ENCODE results near the gene TMEM131L. TPM values are rescaled to one million over a fixed set of nuclear protein-coding genes. Genes with fewer than 3 reads are reported as not detected.
A peak's percentile ranks its signal among the peaks of the same experiment; 100 is the strongest.

TMEM131L gene
- total RNA-seq, 1 donor from 2014 or later = 6.4 TPM

DNA sequence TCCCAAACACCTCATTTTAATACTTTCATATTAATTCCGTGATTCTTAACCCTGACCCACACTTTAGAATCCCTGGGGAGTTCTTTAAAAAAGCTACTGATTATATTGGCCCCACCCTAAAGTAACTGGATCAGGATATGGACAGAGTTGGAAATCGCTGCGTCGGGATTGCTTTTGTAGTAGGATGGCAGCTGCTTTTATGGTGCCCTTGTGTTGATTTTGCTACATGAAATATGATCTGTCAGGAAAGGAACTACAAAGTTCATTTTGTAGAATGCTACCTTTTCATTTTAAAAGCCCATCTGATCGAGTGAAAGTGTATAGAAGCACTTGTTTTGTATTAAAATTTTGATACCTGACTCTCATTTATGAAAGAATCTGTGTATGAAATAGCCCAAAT, 43.6 kb downstream of the TMEM131L start:
- TF ChIP-seq, protein P1, sequence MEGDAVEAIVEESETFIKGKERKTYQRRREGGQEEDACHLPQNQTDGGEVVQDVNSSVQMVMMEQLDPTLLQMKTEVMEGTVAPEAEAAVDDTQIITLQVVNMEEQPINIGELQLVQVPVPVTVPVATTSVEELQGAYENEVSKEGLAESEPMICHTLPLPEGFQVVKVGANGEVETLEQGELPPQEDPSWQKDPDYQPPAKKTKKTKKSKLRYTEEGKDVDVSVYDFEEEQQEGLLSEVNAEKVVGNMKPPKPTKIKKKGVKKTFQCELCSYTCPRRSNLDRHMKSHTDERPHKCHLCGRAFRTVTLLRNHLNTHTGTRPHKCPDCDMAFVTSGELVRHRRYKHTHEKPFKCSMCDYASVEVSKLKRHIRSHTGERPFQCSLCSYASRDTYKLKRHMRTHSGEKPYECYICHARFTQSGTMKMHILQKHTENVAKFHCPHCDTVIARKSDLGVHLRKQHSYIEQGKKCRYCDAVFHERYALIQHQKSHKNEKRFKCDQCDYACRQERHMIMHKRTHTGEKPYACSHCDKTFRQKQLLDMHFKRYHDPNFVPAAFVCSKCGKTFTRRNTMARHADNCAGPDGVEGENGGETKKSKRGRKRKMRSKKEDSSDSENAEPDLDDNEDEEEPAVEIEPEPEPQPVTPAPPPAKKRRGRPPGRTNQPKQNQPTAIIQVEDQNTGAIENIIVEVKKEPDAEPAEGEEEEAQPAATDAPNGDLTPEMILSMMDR (IDR thresholded peaks at IDR 0.05) = no peak
- Mint-ChIP-seq H3K27me3 (ENCODE audit: unreplicated experiment) (no peaks in the 10 kb centered on the region), H3K4me1 (ENCODE audit: unreplicated experiment) (peaks cover 36% of the 10 kb centered on the region), H3K27ac (ENCODE audit: unreplicated experiment) (no peak overlapping the region), H3K4me3 (ENCODE audit: unreplicated experiment) (no peak overlapping the region), H3K9me3 (ENCODE audit: unreplicated experiment) (no peaks in the 10 kb centered on the region), H3K36me3 (ENCODE audit: unreplicated experiment) (peaks cover 5% of the 10 kb centered on the region)
- no peak for DNase-seq (ENCODE audit: extremely low spot score, unreplicated experiment)

DNA sequence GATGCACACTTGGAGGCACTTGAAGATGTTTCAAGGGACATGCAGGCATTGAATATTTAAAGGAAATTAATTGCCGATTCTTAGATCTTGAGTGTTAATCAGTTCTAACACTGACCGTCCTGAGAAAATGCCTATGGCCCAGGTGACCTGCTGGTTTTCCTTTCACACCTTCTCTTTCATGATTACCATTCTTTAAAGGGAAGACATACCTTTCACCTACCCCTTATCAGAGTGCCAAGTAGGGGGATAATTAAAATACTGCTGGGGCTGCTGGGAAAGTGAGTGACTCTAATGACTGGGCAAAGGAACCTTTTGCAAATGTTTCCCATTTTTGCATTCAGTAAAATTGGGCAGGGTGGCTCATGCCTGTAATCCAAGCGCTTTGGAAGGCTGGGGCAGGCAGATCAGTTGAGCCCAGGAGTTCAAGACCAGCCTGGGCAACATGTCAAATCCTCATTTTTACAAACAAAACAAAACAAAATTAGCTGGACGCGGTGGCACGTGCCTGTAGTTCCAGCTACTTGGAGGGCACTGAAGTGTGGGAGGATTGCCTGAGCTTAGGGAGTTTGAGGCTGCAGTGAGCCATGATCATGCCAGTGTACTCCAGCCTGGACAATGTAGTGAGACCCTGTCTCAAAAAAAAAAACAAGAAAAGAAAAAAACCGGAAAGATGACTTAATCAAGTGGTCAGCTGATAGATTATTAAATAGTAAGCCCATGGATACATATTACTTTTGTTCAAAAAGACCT, 44.3 kb downstream of the TMEM131L start:
- TF ChIP-seq, protein P1 (IDR thresholded peaks at IDR 0.05) = no peak
- Mint-ChIP-seq H3K9me3 (ENCODE audit: unreplicated experiment) (no peaks in the 10 kb centered on the region), H3K4me1 (ENCODE audit: unreplicated experiment) (peaks cover 40% of the 10 kb centered on the region), H3K27me3 (ENCODE audit: unreplicated experiment) (no peaks in the 10 kb centered on the region), H3K27ac (ENCODE audit: unreplicated experiment) (no peak overlapping the region), H3K36me3 (ENCODE audit: unreplicated experiment) (peaks cover 4% of the 10 kb centered on the region), H3K4me3 (ENCODE audit: unreplicated experiment) (no peak overlapping the region)
- no peak for DNase-seq (ENCODE audit: extremely low spot score, unreplicated experiment)

DNA sequence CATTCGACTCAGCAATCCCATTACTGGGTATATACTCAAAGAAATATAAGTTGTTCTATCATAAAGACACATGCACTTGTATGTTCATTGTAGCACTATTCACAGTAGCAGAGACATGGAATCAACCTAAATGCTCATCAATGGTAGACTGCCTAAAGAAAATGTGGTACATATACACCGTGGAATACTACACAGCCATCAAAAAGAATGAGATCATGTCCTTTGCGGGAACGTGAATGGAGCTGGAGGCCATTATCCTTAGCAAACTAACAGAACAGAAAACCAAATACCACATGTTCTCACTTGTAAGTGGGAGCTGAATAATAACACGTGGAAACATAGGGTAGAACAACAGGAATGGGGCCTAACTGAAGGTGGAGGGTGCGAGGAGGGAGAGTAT, 44.9 kb downstream of the TMEM131L start:
- no peaks in the 10 kb centered on the region for H3K36me3 Mint-ChIP-seq (ENCODE audit: unreplicated experiment)

DNA sequence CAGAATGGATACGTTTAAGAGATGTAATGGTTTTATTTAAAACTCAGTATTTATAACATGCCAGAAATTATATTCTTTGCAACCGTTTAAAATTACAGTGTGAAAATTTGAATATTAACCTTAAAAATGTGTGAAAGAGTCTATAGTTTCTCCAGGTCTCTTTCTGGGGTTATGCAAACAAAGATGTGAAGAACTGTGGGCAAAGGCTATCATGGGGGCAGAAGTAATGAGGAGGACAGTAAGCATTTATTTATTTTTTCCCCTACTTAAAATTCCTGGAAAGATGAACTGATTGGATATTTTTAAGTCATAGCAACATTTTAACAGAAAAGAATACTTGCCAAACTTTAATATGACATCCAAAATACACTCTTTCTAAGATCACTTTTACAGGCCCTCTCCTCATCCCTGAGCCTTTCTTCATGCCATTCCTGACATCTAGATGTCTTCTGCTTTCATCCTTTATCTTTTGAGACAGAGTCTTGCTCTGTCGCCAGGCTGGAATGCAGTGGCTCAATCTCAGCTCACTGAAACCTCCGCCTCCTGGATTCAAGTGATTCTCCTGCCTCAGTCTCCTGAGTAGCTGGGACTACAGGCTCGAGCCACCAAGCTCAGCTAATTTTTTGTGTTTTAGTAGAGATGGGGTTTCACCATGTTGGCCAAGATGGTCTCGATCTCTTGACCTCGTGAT, 46.1 kb downstream of the TMEM131L start:
- Mint-ChIP-seq H3K9me3 (ENCODE audit: unreplicated experiment) (no peaks in the 10 kb centered on the region), H3K36me3 (ENCODE audit: unreplicated experiment) (no peaks in the 10 kb centered on the region), H3K4me1 (ENCODE audit: unreplicated experiment) (peaks cover 44% of the 10 kb centered on the region), H3K4me3 (ENCODE audit: unreplicated experiment) (no peak overlapping the region), H3K27ac (ENCODE audit: unreplicated experiment) (peak overlapping the region; percentile 78), H3K27me3 (ENCODE audit: unreplicated experiment) (no peaks in the 10 kb centered on the region)
- TF ChIP-seq, protein P1 (IDR thresholded peaks at IDR 0.05) = no peak
- no peak for DNase-seq (ENCODE audit: extremely low spot score, unreplicated experiment)

More for the DNA sequence above, 44.9 kb downstream of the TMEM131L start:
- H3K4me3 Mint-ChIP-seq (ENCODE audit: unreplicated experiment) = no peak overlapping the region
- no peak overlapping the region for H3K27ac Mint-ChIP-seq (ENCODE audit: unreplicated experiment)
- peaks cover 40% of the 10 kb centered on the region for H3K4me1 Mint-ChIP-seq (ENCODE audit: unreplicated experiment)
- no peaks in the 10 kb centered on the region for H3K27me3 Mint-ChIP-seq (ENCODE audit: unreplicated experiment)
- no peaks in the 10 kb centered on the region for H3K9me3 Mint-ChIP-seq (ENCODE audit: unreplicated experiment)
- TF ChIP-seq, protein P1 (IDR thresholded peaks at IDR 0.05) = no peak
- DNase-seq (ENCODE audit: extremely low spot score, unreplicated experiment) = no peak

DNA sequence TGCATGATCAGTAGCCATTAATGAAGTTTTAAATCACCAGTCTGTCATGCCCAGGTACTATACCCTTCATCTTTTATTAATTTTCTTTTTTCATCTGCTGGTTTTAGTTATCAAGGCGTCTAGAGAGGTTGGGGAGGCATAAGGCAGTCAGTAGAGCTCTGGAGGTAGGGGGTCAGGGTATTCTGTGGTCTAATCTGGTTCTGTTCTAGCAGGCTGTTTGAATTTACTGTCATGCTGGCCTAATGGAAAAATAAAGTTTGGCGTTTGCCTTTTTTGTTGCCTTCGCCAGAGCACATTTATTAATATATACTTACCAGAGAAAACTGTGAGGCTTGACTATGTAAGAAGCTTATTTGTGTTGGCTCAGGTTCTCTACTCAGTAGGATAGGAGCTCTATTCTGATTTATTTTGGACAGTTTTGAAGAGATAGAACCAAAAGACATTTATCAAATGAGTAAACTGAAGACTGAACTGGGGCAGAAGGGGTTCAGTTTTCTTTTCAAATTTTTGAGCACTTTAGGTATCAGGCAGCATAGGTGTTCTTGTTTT, 46.9 kb downstream of the TMEM131L start:
- Mint-ChIP-seq H3K9me3 (ENCODE audit: unreplicated experiment) (no peaks in the 10 kb centered on the region), H3K36me3 (ENCODE audit: unreplicated experiment) (no peaks in the 10 kb centered on the region), H3K4me1 (ENCODE audit: unreplicated experiment) (peaks cover 51% of the 10 kb centered on the region), H3K27me3 (ENCODE audit: unreplicated experiment) (no peaks in the 10 kb centered on the region), H3K4me3 (ENCODE audit: unreplicated experiment) (no peak overlapping the region), H3K27ac (ENCODE audit: unreplicated experiment) (peak overlapping the region; percentile 78)
- DNase-seq (ENCODE audit: extremely low spot score, unreplicated experiment) = no peak
- TF ChIP-seq, protein P1 (IDR thresholded peaks at IDR 0.05) = no peak
